ENCODE data around the gene SDF4.

Gene SDF4

DNA sequence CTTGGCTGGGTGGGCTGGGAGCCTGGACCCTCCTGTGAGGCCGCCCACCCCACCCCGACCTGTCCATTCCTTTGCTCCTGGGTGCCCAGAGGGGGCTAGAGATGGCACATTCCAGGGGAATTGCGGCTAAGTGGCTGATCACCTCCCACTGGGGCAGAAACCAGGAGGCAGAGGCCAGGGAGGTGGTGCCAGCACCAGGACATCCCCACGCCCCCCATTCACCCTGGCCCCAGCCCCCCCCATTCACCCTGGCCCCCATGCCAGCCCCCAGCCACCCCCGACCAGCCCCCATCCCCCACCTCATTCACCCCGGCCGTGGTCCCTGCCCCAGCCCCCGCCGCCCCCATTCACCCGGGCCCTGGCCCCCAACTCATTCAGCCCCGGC is 8.5 kb upstream of the SDF4 start:
- H3K9me3 ChIP-seq (ENCODE audit: insufficient read depth, low read length): no peaks in the 10 kb centered on the region
- no peaks in the 10 kb centered on the region for H3K36me3 ChIP-seq (replicated peaks; ENCODE audit: low read depth, low read length)
- H2AFZ ChIP-seq (ENCODE audit: low read depth, low read length): no peak overlapping the region
- H4K20me1 ChIP-seq (ENCODE audit: insufficient read depth, low read length): no peaks in the 10 kb centered on the region
- H3K9ac ChIP-seq (ENCODE audit: low read length): no peak overlapping the region
- H3K4me3 ChIP-seq (ENCODE audit: low read length): no peak overlapping the region
- no peak overlapping the region for H3K27ac ChIP-seq (ENCODE audit: low read length)
- 0 out of 2 replicates have a peak, but pooled peaks cover 3% of the 10 kb centered on the region for H3K27me3 ChIP-seq (ENCODE audit: low read depth, low read length)
- H3K4me1 ChIP-seq (ENCODE audit: low read length): no peaks in the 10 kb centered on the region
- no peak overlapping the region for H3K4me2 ChIP-seq (ENCODE audit: low read length)
- TF ChIP-seq, protein P1, sequence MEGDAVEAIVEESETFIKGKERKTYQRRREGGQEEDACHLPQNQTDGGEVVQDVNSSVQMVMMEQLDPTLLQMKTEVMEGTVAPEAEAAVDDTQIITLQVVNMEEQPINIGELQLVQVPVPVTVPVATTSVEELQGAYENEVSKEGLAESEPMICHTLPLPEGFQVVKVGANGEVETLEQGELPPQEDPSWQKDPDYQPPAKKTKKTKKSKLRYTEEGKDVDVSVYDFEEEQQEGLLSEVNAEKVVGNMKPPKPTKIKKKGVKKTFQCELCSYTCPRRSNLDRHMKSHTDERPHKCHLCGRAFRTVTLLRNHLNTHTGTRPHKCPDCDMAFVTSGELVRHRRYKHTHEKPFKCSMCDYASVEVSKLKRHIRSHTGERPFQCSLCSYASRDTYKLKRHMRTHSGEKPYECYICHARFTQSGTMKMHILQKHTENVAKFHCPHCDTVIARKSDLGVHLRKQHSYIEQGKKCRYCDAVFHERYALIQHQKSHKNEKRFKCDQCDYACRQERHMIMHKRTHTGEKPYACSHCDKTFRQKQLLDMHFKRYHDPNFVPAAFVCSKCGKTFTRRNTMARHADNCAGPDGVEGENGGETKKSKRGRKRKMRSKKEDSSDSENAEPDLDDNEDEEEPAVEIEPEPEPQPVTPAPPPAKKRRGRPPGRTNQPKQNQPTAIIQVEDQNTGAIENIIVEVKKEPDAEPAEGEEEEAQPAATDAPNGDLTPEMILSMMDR (IDR thresholded peaks at IDR 0.05; ENCODE audit: low read depth, low read length): no peak
- no peak for TF ChIP-seq EZH2phosphoT487 (IDR thresholded peaks at IDR 0.05; ENCODE audit: low read depth)
- no peaks in the 10 kb centered on the region for H3K79me2 ChIP-seq (ENCODE audit: low read length)

- H3K36me3 ChIP-seq (replicated peaks; ENCODE audit: low read depth, low read length): peaks cover under 1% of the 10 kb centered on the region
- no peaks in the 10 kb centered on the region for H3K79me2 ChIP-seq (ENCODE audit: low read length)
- no peak overlapping the region for H3K9ac ChIP-seq (ENCODE audit: low read length)
- H3K9me3 ChIP-seq (ENCODE audit: insufficient read depth, low read length): no peaks in the 10 kb centered on the region
- H3K4me2 ChIP-seq (ENCODE audit: low read length): no peak overlapping the region
- 0 out of 2 replicates have a peak, but pooled peaks cover 3% of the 10 kb centered on the region for H3K27me3 ChIP-seq (ENCODE audit: low read depth, low read length)
- H2AFZ ChIP-seq (ENCODE audit: low read depth, low read length): no peak overlapping the region
- H3K4me1 ChIP-seq (ENCODE audit: low read length): no peaks in the 10 kb centered on the region
- TF ChIP-seq, protein P1 (IDR thresholded peaks at IDR 0.05; ENCODE audit: low read depth, low read length): no peak
- TF ChIP-seq EZH2phosphoT487 (IDR thresholded peaks at IDR 0.05; ENCODE audit: low read depth): no peak
- no peaks in the 10 kb centered on the region for H4K20me1 ChIP-seq (ENCODE audit: insufficient read depth, low read length)
- H3K4me3 ChIP-seq (ENCODE audit: low read length): no peak overlapping the region
- H3K27ac ChIP-seq (ENCODE audit: low read length): no peak overlapping the region
Observed at GRCh38 chr1:1239614-1240347, 8.0 kb upstream of the SDF4 start.

GRCh38 chr1:1239227-1239613 is 7.4 kb upstream of the SDF4 start:
- H3K4me3 ChIP-seq (ENCODE audit: low read length): no peak overlapping the region

GRCh38 chr1:1238702-1239178 is 6.9 kb upstream of the SDF4 start:
- no peak overlapping the region for H3K4me2 ChIP-seq (ENCODE audit: low read length)

More at GRCh38 chr1:1239227-1239613, 7.4 kb upstream of the SDF4 start:
- Histone ChIP-seq H3K27me3 (ENCODE audit: low read depth, low read length) (0 out of 2 replicates have a peak, but pooled peaks cover 3% of the 10 kb centered on the region), H4K20me1 (ENCODE audit: insufficient read depth, low read length) (0 out of 2 replicates have a peak, but pooled peaks cover 3% of the 10 kb centered on the region), H2AFZ (ENCODE audit: low read depth, low read length) (no peak overlapping the region), H3K4me2 (ENCODE audit: low read length) (no peak overlapping the region), H3K27ac (ENCODE audit: low read length) (no peak overlapping the region), H3K79me2 (ENCODE audit: low read length) (peaks cover 3% of the 10 kb centered on the region), H3K36me3 (replicated peaks; ENCODE audit: low read depth, low read length) (peaks cover 5% of the 10 kb centered on the region), H3K9me3 (ENCODE audit: insufficient read depth, low read length) (no peaks in the 10 kb centered on the region), H3K9ac (ENCODE audit: low read length) (no peak overlapping the region), H3K4me1 (ENCODE audit: low read length) (no peaks in the 10 kb centered on the region)
- no peak for TF ChIP-seq EZH2phosphoT487 (IDR thresholded peaks at IDR 0.05; ENCODE audit: low read depth)
- TF ChIP-seq, protein P1 (IDR thresholded peaks at IDR 0.05; ENCODE audit: low read depth, low read length): no peak

More at GRCh38 chr1:1238702-1239178, 6.9 kb upstream of the SDF4 start:
- TF ChIP-seq, protein P1 (IDR thresholded peaks at IDR 0.05; ENCODE audit: low read depth, low read length): no peak
- no peak for TF ChIP-seq EZH2phosphoT487 (IDR thresholded peaks at IDR 0.05; ENCODE audit: low read depth)
- Histone ChIP-seq H3K27me3 (ENCODE audit: low read depth, low read length) (0 out of 2 replicates have a peak, but pooled peaks cover 3% of the 10 kb centered on the region), H3K4me3 (ENCODE audit: low read length) (no peak overlapping the region), H3K79me2 (ENCODE audit: low read length) (peaks cover 8% of the 10 kb centered on the region), H2AFZ (ENCODE audit: low read depth, low read length) (no peak overlapping the region), H3K9ac (ENCODE audit: low read length) (no peak overlapping the region), H3K9me3 (ENCODE audit: insufficient read depth, low read length) (no peaks in the 10 kb centered on the region), H4K20me1 (ENCODE audit: insufficient read depth, low read length) (peaks cover 6% of the 10 kb centered on the region; the same call in 1 of the 2 replicates), H3K36me3 (replicated peaks; ENCODE audit: low read depth, low read length) (peaks cover 10% of the 10 kb centered on the region), H3K4me1 (ENCODE audit: low read length) (no peaks in the 10 kb centered on the region), H3K27ac (ENCODE audit: low read length) (no peak overlapping the region)

All from OCI-LY3 (cell line).